HL-60 (cell line): ENCODE results near the gene ABCC5.

Experiments
- DNase-seq, 2 experiments: peaks; one replicate each; pipeline ENCODE4 v3.0.0-alpha.2; 2010 to 2020; ENCODE audit warnings: low read depth in 1 of 2, low spot score in 1 of 2
- H3K27ac ChIP-seq: fragments of 250-450 bp; sonication (Bioruptor Pico); replicated peaks from 2 replicates; pipeline ENCODE4 v1.5.1; 2020; ENCODE audit warnings: mild to moderate bottlenecking, moderate library complexity
- H3K27me3 ChIP-seq: fragments of 250-450 bp; sonication (Bioruptor Pico); 2 replicates; pipeline ENCODE4 v1.5.1; 2021; ENCODE audit warnings: mild to moderate bottlenecking, moderate library complexity; ENCODE audit not compliant: insufficient read depth, poor library complexity, severe bottlenecking
- H3K4me3 ChIP-seq: replicated peaks from 2 replicates; pipeline ENCODE4 v1.5.1; 2011; ENCODE audit warnings: mild to moderate bottlenecking, control low read depth, low read length; ENCODE audit not compliant: insufficient read depth
- GABPA ChIP-seq: IDR thresholded peaks from 2 replicates; pipeline ENCODE4 v1.6.1; 2012; ENCODE audit warnings: low read depth
- POLR2AphosphoS5 ChIP-seq: IDR thresholded peaks from 2 replicates; pipeline ENCODE4 v1.6.1; 2012; ENCODE audit warnings: low read depth
- SPI1 ChIP-seq: IDR thresholded peaks from 2 replicates; pipeline ENCODE4 v1.6.1; 2012; ENCODE audit warnings: low read depth, mild to moderate bottlenecking, borderline replicate concordance
- TF ChIP-seq, protein P1 (sequence below): IDR thresholded peaks from 2 replicates; pipeline ENCODE4 v1.6.1; 2012; ENCODE audit warnings: low read depth; ENCODE audit not compliant: insufficient replicate concordance
- TF ChIP-seq, protein P2 (sequence below): IDR thresholded peaks from one replicate; pipeline ENCODE4 v1.5.1; 2011; ENCODE audit warnings: low read length, control low read depth, inconsistent platforms; ENCODE audit not compliant: insufficient read depth

ABCC5 gene

DNA sequence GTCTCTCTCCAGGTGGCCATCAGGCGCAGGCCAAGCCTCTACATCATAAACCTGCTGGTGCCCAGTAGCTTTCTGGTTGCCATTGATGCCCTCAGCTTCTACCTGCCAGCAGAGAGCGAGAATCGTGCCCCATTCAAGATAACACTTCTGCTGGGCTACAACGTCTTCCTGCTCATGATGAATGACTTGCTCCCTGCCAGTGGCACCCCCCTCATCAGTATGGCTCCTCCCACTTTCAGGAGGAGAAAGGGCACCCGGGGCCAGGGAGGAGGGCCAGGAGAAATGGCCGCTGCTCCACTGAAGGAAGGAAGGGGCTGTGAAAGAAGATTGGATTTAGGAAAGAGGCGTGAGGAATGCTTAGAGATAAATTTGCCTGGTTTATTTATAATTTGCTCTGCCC is 41.7 kb upstream of the ABCC5 start:
- no peak overlapping the region for H3K27ac ChIP-seq
- TF ChIP-seq SPI1 (no peak), GABPA (no peak)
- TF ChIP-seq, protein P1, sequence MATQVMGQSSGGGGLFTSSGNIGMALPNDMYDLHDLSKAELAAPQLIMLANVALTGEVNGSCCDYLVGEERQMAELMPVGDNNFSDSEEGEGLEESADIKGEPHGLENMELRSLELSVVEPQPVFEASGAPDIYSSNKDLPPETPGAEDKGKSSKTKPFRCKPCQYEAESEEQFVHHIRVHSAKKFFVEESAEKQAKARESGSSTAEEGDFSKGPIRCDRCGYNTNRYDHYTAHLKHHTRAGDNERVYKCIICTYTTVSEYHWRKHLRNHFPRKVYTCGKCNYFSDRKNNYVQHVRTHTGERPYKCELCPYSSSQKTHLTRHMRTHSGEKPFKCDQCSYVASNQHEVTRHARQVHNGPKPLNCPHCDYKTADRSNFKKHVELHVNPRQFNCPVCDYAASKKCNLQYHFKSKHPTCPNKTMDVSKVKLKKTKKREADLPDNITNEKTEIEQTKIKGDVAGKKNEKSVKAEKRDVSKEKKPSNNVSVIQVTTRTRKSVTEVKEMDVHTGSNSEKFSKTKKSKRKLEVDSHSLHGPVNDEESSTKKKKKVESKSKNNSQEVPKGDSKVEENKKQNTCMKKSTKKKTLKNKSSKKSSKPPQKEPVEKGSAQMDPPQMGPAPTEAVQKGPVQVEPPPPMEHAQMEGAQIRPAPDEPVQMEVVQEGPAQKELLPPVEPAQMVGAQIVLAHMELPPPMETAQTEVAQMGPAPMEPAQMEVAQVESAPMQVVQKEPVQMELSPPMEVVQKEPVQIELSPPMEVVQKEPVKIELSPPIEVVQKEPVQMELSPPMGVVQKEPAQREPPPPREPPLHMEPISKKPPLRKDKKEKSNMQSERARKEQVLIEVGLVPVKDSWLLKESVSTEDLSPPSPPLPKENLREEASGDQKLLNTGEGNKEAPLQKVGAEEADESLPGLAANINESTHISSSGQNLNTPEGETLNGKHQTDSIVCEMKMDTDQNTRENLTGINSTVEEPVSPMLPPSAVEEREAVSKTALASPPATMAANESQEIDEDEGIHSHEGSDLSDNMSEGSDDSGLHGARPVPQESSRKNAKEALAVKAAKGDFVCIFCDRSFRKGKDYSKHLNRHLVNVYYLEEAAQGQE: no peak
- DNase-seq: no peak

GRCh38 chr3:184058029-184058428 is 40.3 kb upstream of the ABCC5 start:
- H3K27me3 ChIP-seq: no peaks in the 10 kb centered on the region
- no peak overlapping the region for H3K4me3 ChIP-seq
- H3K27ac ChIP-seq: no peak overlapping the region
- TF ChIP-seq, protein P2, sequence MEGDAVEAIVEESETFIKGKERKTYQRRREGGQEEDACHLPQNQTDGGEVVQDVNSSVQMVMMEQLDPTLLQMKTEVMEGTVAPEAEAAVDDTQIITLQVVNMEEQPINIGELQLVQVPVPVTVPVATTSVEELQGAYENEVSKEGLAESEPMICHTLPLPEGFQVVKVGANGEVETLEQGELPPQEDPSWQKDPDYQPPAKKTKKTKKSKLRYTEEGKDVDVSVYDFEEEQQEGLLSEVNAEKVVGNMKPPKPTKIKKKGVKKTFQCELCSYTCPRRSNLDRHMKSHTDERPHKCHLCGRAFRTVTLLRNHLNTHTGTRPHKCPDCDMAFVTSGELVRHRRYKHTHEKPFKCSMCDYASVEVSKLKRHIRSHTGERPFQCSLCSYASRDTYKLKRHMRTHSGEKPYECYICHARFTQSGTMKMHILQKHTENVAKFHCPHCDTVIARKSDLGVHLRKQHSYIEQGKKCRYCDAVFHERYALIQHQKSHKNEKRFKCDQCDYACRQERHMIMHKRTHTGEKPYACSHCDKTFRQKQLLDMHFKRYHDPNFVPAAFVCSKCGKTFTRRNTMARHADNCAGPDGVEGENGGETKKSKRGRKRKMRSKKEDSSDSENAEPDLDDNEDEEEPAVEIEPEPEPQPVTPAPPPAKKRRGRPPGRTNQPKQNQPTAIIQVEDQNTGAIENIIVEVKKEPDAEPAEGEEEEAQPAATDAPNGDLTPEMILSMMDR: no peak
- TF ChIP-seq GABPA (no peak), POLR2AphosphoS5 (no peak), SPI1 (no peak)
- TF ChIP-seq, protein P1: no peak
- DNase-seq: no peak

More for the DNA sequence above, 41.7 kb upstream of the ABCC5 start:
- Histone ChIP-seq H3K4me3 (no peak overlapping the region), H3K27me3 (no peaks in the 10 kb centered on the region)

GRCh38 chr3:184052767-184053166 is 35.1 kb upstream of the ABCC5 start, which contains the start of gene HTR3C:
Gene HTR3C (plus strand): TSS chr3:184053047. CDS start chr3:184053081, 34 bp downstream.
- DNase-seq: no peak
- H3K4me3 ChIP-seq: no peak within 1 kb of the TSS
- TF ChIP-seq, protein P1: no peak
- TF ChIP-seq, protein P2: no peak
- TF ChIP-seq SPI1 (no peak), POLR2AphosphoS5 (no peak), GABPA (no peak)
- no peaks in the 10 kb centered on the region for H3K27me3 ChIP-seq
- no peak within 1 kb of the TSS for H3K27ac ChIP-seq
